SK-N-SH (cell line): ENCODE measurements around the gene MBNL1. TPM values are rescaled to one million over a fixed set of nuclear protein-coding genes. Genes with fewer than 3 reads are reported as not detected.

ENCODE experiments used
- CTCF ChIA-PET: fragments of 300-600, 350-600 bp; formaldehyde crosslinking; extraction: SDS; loops from one replicate; lab custom pipeline; 2021; lab: Yijun Ruan, JAX
- POLR2A ChIA-PET: fragments of 350-600 bp; sonication (Branson Sonifier 250); formaldehyde crosslinking; extraction: SDS; loops from one replicate; lab custom pipeline; 2020; ENCODE audit warnings: antibody characterized with exemption, inconsistent platforms; lab: Yijun Ruan, JAX
- DNase-seq: peaks from one replicate; pipeline ENCODE4 v3.0.0; 2012
- H2AFZ ChIP-seq: fragments of 200-600 bp; sonication (generic); 2 replicates; pipeline ENCODE4 v1.8.1; 2016; ENCODE audit warnings: antibody characterized with exemption, mild to moderate bottlenecking, low read depth
- H3F3A ChIP-seq: fragments of 200-600 bp; sonication (generic); replicated peaks from 2 replicates; pipeline ENCODE3; 2016; ENCODE audit warnings: antibody characterized with exemption, mild to moderate bottlenecking; ENCODE audit not compliant: insufficient read depth
- H3K27ac ChIP-seq, 2 experiments: fragments of 200-500 bp in 1 of 2; fragments of 200-600 bp in 1 of 2; sonication (Bioruptor generic) in 1 of 2; sonication (generic), shearing (Covaris generic) in 1 of 2; 2 replicates each; pipeline versions ENCODE4 v1.5.1 to v1.6.1; 2014 to 2016; ENCODE audit warnings: low read depth in 2 of 2, inconsistent platforms in 1 of 2, low read length in 1 of 2, mild to moderate bottlenecking in 1 of 2, mixed read lengths in 1 of 2
- H3K27me3 ChIP-seq: fragments of 200-600 bp; sonication (generic), shearing (Covaris generic); 2 replicates; pipeline ENCODE4 v1.6.1; 2016; ENCODE audit warnings: mixed run types; ENCODE audit not compliant: insufficient read depth
- H3K36me3 ChIP-seq, 2 experiments: fragments of 200-500 bp in 1 of 2; fragments of 200-600 bp in 1 of 2; sonication (Bioruptor generic) in 1 of 2; sonication (generic) in 1 of 2; replicated peaks in 1 of 2; 2 replicates each; pipeline versions ENCODE3 to v1.5.1; 2014 to 2016; ENCODE audit warnings: low read length in 1 of 2, mild to moderate bottlenecking in 1 of 2; ENCODE audit not compliant: insufficient read depth in 2 of 2, control insufficient read depth in 1 of 2
- H3K4me1 ChIP-seq, 2 experiments: fragments of 200-500 bp in 1 of 2; fragments of 200-600 bp in 1 of 2; sonication (Bioruptor generic) in 1 of 2; sonication (generic), shearing (Covaris generic) in 1 of 2; 2 replicates each; pipeline versions ENCODE4 v1.5.1 to v1.6.1; 2014 to 2016; ENCODE audit warnings: low read depth in 1 of 2, low read length in 1 of 2, mixed run types in 1 of 2; ENCODE audit not compliant: insufficient read depth in 2 of 2, control insufficient read depth in 1 of 2
- H3K4me2 ChIP-seq: fragments of 200-600 bp; sonication (generic), shearing (Covaris generic); 2 replicates; pipeline ENCODE4 v1.6.1; 2017; ENCODE audit warnings: mixed run types
- H3K4me3 ChIP-seq, 2 experiments: fragments of 200-500 bp in 1 of 2; fragments of 200-600 bp in 1 of 2; sonication (Bioruptor generic) in 1 of 2; sonication (generic), shearing (Covaris generic) in 1 of 2; 2 replicates each; pipeline versions ENCODE4 v1.5.1 to v1.8.1; 2014 to 2016; ENCODE audit warnings: low read depth in 2 of 2, inconsistent platforms in 1 of 2, low read length in 1 of 2, mild to moderate bottlenecking in 1 of 2, mixed read lengths in 1 of 2, moderate library complexity in 1 of 2
- H3K79me2 ChIP-seq: fragments of 200-600 bp; sonication (generic); 2 replicates; pipeline ENCODE4 v1.8.1; 2017; ENCODE audit warnings: mild to moderate bottlenecking; ENCODE audit not compliant: insufficient read depth
- H3K9ac ChIP-seq: fragments of 200-600 bp; sonication (generic); 2 replicates; pipeline ENCODE4 v1.6.1; 2017; ENCODE audit warnings: mixed run types
- H3K9me2 ChIP-seq: fragments of 200-600 bp; sonication (generic); 2 replicates; pipeline ENCODE4 v1.6.1; 2017; ENCODE audit warnings: mixed run types
- H3K9me3 ChIP-seq: fragments of 200-600 bp; sonication (generic); 2 replicates; pipeline ENCODE4 v1.6.1; 2017; ENCODE audit warnings: mixed run types, mild to moderate bottlenecking, moderate library complexity
- H4K20me1 ChIP-seq: fragments of 200-600 bp; sonication (generic); 2 replicates; pipeline ENCODE4 v1.6.1; 2017; ENCODE audit warnings: mild to moderate bottlenecking, mixed run types; ENCODE audit not compliant: insufficient read depth
- CHD2 ChIP-seq: fragments of 150-350 bp; IDR thresholded peaks from 2 replicates; pipeline ENCODE4 v1.6.1; 2018; ENCODE audit warnings: low read length; ENCODE audit not compliant: partially characterized antibody
- FOXM1 ChIP-seq: IDR thresholded peaks from 2 replicates; pipeline ENCODE4 v1.4.0; 2012; ENCODE audit warnings: low read depth, mild to moderate bottlenecking
- IRF3 ChIP-seq: fragments of 150-350 bp; IDR thresholded peaks from 2 replicates; pipeline ENCODE4 v1.6.1; 2016; ENCODE audit warnings: mild to moderate bottlenecking, low read depth, low read length
- JUND ChIP-seq: IDR thresholded peaks from 2 replicates; pipeline ENCODE4 v1.4.0; 2012
- MEF2A ChIP-seq: IDR thresholded peaks from 2 replicates; pipeline ENCODE4 v1.4.0; 2012; ENCODE audit warnings: low read depth, borderline replicate concordance
- NRF1 ChIP-seq: IDR thresholded peaks from 2 replicates; pipeline ENCODE4 v1.6.1; 2012; ENCODE audit warnings: low read depth, mild to moderate bottlenecking, low read length
- POLR2AphosphoS5 ChIP-seq: IDR thresholded peaks from 2 replicates; pipeline ENCODE4 v1.6.1; 2012; ENCODE audit warnings: low read depth, low read length
- RFX5 ChIP-seq: IDR thresholded peaks from 2 replicates; pipeline ENCODE4 v1.6.1; 2012; ENCODE audit warnings: mild to moderate bottlenecking, improper control_type of control experiment, low read length
- RXRA ChIP-seq: IDR thresholded peaks from 2 replicates; pipeline ENCODE4 v1.4.0; 2012; ENCODE audit warnings: low read depth, mild to moderate bottlenecking, borderline replicate concordance
- SMC3 ChIP-seq: IDR thresholded peaks from 2 replicates; pipeline ENCODE4 v1.6.1; 2012; ENCODE audit warnings: low read depth, low read length, improper control_type of control experiment
- USF1 ChIP-seq: IDR thresholded peaks from 2 replicates; pipeline ENCODE4 v1.4.0; 2012; ENCODE audit warnings: low read depth, borderline replicate concordance
- WGBS: methylation state at CpG from one replicate; pipeline ENCODE4 v1.1.6; 2017; ENCODE audit warnings: low lambda C conversion rate; 5-methylcytosine and 5-hydroxymethylcytosine counted together
- polyA plus RNA-seq, 3 experiments: library from polyadenylated mRNA; depleted of rRNA; stranded (reverse); fragments of >200 nt; gene quantifications; 2 replicates each; pipeline ENCODE4 v1.2.3, GENCODE V29; 2012

Gene MBNL1
- polyA plus RNA-seq, 1 of the 3 experiments (the other 2 are of a cell fraction) = 44.3 TPM

GRCh38 chr3:152402695-152403451, 134.1 kb downstream of the MBNL1 start (continued):
- no peak for TF ChIP-seq IRF3
- TF ChIP-seq MEF2A = no peak

- H3K36me3 ChIP-seq = peaks cover 0 to 9% of the 10 kb centered on the region in 2 experiments
- H3K79me2 ChIP-seq = peaks cover 100% of the 10 kb centered on the region
- H3K4me3 ChIP-seq = no peak overlapping the region
- H3K4me2 ChIP-seq = no peak overlapping the region
- H3K4me1 ChIP-seq = peaks cover 4 to 52% of the 10 kb centered on the region in 2 experiments; a peak in 3 of 4 replicates
- H2AFZ ChIP-seq = no peak overlapping the region
- no peaks in the 10 kb centered on the region for H3K9me2 ChIP-seq
- H3K27me3 ChIP-seq = no peaks in the 10 kb centered on the region
- H3K9me3 ChIP-seq = no peaks in the 10 kb centered on the region
- CTCF ChIA-PET = interaction anchor here (1.6 kb wide), 1 partner anchor 40 kb away, joined by 5 read pairs; no protein-coding TSS in a partner anchor
- TF ChIP-seq FOXM1 (no peak), JUND (no peak), CHD2 (no peak)
- no peak for DNase-seq
- H3K27ac ChIP-seq = peak overlapping the region in 1 of 2 experiments; percentile 12; a peak in 1 of 4 replicates
- POLR2A ChIA-PET = no interaction called here
- H3K9ac ChIP-seq = no peak overlapping the region
- H4K20me1 ChIP-seq = peaks cover 83% of the 10 kb centered on the region
- H3F3A ChIP-seq = peaks cover 19% of the 10 kb centered on the region
- 98% methylated on average over 2 of the region's 2 CpGs for WGBS
Observed at GRCh38 chr3:152403632-152404066, 134.9 kb downstream of the MBNL1 start.

GRCh38 chr3:152404976-152405375, 136.2 kb downstream of the MBNL1 start:
- Histone ChIP-seq H3K4me1 (peaks cover 4 to 42% of the 10 kb centered on the region in 2 experiments; a peak in 3 of 4 replicates), H2AFZ (no peak overlapping the region), H3K27ac (peak overlapping the region in 1 of 2 experiments; percentile 67; a peak in 2 of 4 replicates), H3K9me3 (no peaks in the 10 kb centered on the region), H3K27me3 (no peaks in the 10 kb centered on the region), H3K36me3 (peaks cover 0 to 9% of the 10 kb centered on the region in 2 experiments), H3K4me2 (no peak overlapping the region), H3K9ac (no peak overlapping the region), H3K4me3 (no peak overlapping the region), H4K20me1 (peaks cover 86% of the 10 kb centered on the region), H3F3A (peaks cover 15% of the 10 kb centered on the region), H3K9me2 (no peaks in the 10 kb centered on the region), H3K79me2 (peaks cover 100% of the 10 kb centered on the region)
- POLR2A ChIA-PET = no interaction called here
- no peak for DNase-seq
- TF ChIP-seq NRF1 (no peak), RFX5 (no peak), SMC3 (no peak), MEF2A (no peak), USF1 (no peak), RXRA (no peak), POLR2AphosphoS5 (no peak)
- WGBS = 94% methylated on average over 1 of the region's 1 CpG
- CTCF ChIA-PET = no interaction called here
